Stimulated activated CD8-positive, alpha-beta memory T cell treated with anti-CD3 and anti-CD28 coated beads, Interleukin-15, amount 100 ng/mL, for 4 hours (primary cell): Measurements from ENCODE around the gene ATF6.

Experiments
- DNase-seq, 2 donors: peaks; one replicate each; pipeline ENCODE4 v3.0.0-alpha.2; 2020; ENCODE audit warnings: low read depth in 2 of 2

Gene ATF6

DNA sequence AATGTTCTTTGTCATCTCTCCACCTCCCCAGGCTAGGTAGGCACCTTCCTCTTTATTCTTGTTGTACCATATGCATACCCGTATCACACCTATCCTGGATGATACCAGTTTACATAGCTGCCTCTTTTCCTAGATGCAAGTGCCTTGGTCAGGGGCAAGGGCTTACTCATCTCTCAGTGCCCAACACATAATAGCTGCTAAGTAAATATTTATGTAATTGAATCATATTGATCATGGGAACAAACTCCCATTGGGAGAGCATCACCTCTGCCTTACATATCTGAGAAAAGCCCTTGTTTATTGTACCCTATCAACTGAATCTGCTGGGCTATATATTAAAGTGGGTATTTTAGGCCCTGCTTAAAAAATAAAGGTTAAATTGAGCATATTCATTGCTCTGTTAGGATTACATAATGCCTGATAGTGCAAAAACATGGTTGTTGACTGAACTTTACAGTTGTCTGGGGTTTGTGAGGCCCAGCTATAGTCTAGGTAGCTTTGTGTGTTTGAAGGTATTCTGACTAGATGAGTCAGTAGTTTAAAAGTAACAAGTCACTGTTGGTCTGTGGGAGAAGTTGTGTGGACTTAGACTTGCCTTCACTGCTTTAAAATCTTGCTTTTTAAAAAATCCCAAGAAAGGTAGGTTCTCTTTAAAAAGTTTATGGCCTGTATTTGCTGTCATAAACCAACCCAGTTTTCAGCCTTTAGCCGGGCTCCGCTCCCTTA is 174.9 kb downstream of the ATF6 start:
- DNase-seq, result no peak

DNA sequence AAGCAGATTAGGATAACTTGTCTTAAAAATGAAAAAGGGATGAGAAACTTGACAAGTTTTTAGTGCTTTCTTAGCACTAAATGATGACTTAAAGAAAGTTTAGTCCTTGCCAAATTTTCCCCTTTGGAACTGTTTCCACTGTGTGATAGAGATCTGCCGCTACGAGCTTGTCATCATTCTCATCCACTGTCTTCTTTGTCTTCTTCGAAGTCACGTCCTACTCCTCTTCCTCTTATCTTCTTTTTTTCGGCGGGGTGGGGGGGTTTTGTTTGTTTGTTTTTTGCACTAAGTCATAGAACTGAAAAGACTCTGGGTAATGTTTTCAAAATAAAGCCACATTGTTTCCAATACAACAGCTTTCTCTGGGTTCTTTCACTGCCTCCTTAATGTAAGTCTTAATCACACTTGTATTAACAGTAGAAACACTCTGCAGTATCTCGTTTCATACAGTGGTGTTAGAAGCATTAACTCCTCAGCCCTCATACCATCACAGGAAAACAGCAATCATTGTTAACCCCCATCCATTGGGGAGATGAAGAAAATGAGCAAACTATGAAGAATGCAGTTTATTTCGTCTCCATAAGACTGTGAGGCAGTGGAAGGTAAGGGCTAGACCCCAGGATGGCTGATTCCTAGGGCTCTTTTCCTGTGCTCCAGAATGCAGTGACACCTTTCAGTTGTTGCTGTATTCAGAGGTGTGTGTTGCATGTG is 175.8 kb downstream of the ATF6 start:
- DNase-seq, result no peak

DNA sequence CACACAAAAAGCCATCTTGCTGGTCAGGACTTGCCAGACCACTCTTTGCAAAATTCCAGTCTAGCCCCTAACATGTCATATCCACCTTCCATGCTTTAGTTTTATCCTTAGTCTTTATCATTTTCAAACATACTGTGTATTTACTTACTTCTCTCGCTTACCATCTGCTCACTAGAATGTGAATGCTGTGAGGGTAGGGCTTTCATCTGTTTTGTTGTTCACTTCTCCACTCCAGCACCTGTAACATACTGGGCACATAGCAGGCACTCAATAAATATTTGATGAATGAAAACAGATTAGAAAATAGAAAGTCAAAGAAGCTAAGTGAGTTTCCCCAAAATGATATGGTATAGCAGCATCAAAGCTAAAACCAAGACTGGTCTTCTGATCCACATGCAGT is 177.6 kb downstream of the ATF6 start:
- no peak for DNase-seq

DNA sequence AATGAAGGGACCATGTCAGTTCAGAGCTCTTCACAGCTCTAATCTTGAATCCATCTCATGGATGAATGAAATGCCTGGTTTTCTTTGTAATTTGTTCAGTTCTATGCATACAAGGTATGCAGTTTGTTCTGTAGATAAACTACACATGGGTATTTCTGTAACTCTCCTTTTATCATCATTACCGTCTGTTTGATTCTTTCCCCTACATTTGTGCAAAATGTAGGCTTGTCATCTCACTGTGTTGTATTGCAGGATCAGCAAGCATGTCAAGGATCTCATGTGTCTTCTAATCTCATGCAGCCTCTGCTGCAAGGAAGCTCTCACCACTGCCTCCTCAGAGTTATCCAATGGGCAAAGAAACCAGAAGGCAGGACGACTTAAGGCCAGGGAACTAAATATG is 178.3 kb downstream of the ATF6 start:
- DNase-seq, result no peak

DNA sequence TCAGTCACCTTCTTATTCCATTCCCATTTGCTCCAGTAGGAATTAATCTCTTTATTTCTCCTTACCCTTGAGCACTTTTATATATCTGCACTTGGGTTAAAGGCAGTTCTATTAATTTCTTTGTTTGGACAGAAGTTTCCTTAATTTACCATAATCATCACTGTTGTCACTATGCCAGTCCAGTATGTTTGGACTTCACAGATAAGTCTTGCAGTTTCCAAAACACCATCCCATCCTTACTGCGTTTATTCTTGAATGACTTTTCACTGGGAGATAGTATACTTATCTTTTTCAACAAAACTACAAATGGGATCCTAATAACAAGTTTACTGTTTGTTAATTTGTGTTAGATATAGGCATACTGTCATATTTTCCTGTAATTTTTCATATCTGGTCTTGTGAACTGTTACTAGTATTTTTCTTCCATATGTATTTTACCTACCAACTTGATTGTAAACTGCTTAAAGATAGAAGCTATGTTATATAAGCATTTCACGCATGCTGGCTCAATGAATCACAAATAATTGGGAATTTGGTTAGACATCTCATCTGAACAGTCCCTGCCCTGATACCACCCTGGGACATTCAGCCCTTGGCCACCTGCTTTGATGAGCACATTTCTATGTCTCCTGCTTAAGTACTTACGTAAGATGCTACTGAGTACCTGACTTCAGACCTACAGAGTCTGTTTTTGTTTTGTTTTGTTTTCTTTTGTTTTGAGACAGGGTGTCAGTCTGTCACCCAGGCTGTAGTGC is 179.4 kb downstream of the ATF6 start:
- DNase-seq, result no peak

DNA sequence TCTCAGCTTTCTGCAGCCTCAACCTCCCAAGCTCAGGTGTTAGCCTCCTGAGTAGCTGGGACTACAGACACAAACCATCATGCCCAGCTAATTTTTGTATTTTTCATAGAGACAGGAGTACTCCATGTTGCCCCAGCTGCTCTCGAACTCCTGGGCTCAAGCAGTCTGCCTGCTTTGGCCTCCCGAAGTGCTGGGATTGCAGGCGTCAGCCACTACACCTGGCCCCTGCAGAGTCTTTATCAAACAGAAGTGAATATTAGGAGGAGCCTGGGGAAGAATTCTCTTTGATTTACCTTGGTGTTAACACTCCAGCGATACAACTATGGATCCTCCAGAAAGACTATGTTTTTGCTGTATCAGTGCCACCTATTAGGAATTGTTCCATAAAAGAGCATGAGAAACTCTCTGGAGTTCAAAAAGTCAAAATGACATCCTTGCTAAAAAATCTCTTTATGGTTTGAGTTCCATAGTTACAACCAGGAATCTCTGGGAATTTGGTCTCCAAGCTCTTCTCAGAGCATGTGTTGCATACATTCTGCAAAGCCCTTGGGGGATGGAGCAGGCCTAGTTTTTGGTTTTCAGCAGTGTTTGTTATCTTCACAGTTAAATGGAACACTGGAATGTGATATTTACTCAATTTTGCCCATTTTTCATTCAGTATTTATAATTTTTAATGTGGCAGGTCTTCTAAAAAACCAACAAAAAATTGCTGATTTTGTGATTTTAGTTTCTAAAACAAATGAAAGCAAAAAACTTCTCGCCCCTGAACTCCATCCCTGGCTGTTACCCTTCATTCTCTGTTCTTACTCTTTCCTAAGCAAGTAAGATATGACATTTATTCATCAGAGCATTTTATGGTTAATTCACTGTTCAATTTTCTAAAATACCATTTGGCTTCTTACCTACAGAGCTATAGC is 180.2 kb downstream of the ATF6 start:
- no peak for DNase-seq

DNA sequence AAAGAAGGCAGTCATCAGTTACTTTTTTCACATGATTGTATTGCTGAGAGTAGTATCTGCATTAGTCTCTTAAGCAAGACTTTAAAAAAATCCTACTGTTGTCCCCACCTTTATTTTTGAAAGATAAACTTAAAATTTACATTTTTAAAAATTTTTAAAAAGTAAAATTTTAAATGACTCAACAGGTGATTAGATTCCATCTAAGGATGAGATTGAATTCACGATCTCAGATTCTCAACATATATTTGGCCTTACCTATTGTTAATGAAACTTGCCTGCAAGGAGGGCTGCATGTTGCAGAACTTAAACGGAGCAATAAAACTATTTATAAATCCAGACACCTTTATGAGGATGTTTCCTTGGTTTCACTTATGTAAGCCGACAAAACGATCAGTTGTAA is 182.3 kb downstream of the ATF6 start:
- DNase-seq, result no peak

DNA sequence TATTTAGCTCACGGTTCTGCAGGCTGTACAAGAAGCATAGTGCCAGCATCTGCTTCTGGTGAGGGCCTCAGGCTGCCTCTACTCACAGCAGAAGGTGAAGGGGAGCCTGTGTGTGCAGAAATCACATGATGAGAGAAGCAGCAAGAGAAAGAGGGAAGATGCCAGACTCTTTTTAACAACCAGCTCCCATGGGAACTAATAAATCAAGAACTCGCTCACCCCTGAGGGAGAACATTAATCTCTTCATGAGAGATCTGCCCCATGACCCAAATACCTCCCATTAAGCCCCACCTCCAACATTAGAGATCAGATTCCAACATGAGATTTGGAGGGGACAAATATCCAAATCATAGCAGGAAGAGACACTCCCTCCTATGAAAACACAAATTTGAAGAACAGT is 183.4 kb downstream of the ATF6 start:
- no peak for DNase-seq

DNA sequence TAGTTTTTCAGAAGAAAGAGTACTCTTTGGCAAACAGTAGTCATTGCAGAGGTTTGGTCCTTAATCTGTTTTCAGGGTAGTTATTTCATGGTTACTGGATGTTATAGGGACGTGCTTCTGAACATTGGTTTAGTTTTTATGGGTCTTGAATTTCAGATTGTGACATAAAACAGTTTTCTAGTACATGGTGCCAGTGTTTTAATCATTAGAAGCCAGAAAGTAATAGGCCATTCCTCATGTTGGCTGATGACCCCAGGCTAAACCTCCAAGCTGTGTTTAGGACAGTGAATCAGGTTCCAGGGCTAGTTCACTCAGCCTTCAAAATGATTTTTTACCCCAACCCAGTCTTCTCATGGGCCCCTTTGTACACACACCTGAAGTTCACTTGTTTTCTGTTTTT is 184.3 kb downstream of the ATF6 start:
- DNase-seq, result no peak

DNA sequence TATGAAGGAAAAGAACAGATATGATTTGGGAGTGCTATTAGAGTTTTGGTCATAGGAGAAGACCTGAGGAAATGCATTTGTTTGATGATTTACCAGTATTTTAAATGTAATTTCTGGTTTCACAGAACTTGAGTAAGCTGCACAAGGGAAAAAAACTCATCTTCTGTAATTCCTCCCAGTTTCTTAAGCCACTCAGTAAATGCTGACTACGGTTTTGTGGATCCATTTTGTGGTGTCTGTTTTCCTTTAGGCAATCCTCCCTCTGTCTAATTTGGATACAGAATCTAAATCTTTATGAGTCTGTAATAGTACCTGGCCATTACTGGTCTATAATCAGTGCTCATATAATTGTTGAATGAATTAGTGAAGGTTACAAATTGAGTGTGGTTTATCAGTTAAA is 185.5 kb downstream of the ATF6 start:
- DNase-seq, result no peak

DNA sequence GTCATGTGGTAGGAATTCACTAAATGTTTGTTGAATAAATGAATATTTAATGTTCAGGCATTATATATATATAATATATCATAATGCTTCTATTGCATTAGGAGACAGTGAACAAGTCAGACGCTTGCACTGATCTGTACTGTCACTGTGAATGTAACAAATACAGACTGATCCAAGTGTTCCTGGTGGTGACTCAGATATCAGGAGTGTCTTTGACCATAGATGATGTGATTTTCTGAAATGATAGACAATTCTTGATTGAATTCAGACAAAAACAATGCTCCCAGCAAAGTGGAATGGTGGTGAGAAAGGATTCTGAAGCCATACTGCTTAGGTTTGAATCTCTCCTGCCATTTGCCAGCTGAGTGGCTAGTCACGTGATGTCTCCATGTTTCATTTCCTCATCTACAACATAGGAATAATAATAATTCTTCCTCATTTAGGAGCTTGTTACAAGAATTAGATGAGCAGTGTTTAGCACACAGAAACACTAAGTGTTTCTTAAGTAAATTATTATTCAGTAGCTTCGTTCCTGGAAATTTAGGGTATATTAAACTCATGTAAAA is 186.6 kb downstream of the ATF6 start:
- DNase-seq, result no peak

DNA sequence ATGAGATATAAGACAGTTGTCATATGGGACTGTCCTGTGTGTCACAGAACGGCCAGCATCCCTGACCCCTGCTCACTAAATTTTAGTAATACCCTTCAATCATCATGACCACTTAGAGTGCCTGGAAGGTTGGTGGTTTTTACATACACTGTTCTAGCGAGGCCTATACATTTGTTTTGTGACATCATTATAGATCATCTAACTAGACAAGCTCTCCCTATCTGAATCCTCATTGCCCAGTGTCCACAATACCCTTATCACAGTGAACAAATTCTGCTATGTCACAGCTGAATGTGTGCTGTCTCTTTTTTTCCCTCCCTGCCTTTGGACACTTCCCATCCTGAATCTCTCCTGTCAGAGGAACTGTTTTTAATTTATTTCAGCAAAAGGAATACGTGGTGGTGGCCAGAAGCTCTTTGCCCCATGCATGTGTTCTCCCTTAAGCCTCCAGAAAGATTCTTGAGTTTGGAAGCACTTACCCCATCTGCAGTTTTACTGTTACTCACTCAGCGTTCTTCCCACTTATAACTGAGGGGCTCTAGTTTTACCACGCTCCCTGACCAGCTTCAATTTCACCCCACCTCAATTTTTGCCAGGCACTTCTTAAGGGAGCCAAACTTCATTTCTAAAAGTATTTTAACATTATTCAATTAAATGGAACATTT is 187.3 kb downstream of the ATF6 start:
- no peak for DNase-seq

DNA sequence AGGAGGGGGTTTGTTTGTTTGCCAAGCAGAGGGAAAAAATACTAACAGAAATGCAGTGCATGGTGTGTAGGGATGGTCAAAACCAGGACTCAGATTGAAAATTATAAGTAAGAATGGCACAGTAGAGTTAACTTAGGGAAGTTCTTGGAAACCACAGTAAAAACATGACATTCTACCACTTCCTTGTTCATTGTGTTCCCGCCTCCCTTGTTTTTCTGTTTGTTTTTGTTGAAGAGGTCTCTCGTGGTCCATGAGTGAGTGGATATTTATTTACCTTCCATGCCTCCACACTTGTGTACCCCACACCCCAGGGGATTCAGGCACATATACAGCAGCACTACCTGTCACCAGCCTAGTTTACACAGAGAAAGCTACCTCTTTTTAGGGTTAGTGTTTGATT is 187.9 kb downstream of the ATF6 start:
- DNase-seq, result no peak

DNA sequence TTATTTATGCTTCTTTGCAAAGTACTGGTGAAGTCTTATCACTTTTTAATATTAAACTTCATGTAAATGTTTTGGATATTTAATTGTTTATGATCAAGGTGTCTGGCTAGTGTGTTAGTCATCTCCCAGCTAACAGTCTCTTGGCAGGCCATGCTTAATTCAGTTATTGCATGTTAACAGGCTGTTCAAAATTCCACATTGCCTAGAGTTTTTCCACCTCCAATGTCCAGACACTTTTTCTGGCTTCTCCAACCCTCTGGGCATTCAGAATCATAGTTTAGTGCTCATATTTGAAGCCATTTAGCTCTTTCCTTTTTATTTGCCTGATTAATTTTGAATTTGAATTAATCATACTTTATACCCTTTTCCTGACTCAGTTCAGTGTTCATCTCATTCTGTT is 188.3 kb downstream of the ATF6 start:
- DNase-seq, result no peak

DNA sequence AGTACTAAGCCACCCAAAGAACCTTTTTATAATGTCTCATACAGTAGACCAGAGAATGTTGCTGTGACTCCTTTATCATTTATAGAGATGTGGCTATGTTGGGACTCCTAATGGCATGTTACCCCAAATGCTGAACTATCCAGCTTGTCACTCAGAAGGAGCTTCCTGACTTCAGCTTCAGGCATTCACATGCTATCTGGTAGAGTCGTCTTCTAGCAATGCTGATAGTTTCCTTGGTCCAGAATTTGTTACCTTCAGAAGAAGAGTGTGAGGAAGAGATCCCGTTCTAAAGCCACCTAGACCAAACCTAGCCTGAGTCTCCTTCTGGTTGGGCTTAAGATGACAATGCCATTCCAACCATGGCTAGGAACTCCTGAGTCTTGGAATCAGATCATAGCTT is 189.5 kb downstream of the ATF6 start:
- no peak for DNase-seq

DNA sequence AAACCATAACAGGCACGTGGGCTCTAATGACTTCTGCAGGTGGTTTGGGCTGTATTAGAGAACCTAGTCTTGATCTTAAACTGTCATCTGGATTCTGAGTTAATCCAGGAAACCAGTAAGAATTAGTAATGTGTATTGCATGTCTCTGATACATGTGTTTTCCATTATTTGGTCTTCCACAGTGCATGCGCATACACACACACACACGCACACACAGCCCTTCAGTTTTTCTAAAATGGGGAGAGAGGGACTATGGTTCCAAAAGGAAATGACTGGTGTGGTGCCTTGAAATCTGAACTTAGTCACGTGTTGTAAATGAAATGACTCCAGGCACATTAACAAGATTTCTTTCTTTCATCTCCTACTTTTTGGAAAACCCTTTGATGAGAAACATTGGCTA is 190.0 kb downstream of the ATF6 start:
- no peak for DNase-seq

DNA sequence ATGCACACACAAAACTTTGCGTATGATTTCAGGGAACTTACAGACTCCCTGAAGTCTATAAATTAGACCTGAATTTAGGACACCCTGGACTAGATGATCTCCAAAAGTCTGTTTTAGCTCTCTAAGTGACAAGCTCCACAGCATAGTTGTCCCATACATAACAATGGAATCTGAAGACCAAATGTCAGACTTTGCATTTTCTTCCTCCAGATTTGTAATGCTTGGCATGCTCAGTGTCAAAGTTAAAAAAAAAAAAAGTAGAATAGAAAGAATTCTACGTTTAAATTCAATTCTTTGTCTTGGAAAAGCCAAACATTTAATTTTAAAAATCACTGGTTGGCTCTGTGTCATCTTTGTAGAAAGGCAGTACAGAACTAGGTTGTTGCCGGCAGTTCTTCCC is 190.8 kb downstream of the ATF6 start:
- no peak for DNase-seq

DNA sequence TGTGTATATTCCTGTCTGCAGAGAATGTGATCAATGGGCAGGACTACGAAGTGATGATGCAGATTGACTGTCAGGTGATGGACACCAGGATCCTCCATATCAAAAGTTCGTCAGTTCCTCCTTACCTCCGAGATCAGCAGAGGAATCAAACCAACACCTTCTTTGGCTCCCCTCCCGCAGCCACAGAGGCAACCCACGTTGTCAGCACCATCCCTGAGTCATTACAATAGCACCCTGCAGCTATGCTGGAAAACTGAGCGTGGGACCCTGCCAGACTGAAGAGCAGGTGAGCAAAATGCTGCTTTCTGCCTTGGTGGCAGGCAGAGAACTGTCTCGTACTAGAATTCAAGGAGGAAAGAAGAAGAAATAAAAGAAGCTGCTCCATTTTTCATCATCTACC is 192.3 kb downstream of the ATF6 start:
- no peak for DNase-seq

DNA sequence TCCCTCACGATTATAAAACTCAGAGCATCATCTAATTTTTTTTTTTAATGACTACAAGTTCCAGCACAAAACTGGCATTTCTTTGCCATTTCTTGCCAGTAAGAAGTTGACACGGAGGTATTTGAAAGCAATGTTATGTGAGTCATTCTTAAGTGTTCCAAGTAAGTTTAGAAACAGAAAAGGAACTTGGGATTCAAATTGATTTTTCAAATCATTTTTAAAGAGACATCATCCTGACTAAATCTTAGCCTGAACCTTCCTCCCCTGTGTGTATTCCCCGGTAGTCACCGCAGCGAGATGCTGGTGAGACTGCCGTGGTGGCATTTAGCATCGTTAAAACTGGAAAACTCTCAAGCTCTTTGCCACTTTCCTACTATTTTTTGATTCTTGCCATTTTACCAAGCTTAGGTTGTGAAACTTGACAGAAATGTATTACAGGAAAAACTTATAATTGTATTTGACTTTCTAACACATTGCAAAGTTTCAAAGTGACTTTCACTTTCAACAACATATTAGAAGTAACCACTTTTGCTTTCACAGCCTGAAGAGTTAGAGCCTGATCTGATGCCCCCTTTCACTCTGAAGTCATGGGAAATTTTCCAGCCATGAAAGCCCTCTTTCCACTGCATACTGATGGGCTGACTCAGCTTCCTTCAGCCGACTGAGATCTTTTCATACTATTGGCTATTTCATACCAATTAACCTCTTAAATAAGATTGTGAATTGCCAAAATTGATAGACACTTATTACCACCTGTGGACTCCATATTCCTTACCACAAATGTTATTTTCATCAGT is 196.2 kb downstream of the ATF6 start:
- peak in 1 of 2 donors; percentile 33 for DNase-seq

DNA sequence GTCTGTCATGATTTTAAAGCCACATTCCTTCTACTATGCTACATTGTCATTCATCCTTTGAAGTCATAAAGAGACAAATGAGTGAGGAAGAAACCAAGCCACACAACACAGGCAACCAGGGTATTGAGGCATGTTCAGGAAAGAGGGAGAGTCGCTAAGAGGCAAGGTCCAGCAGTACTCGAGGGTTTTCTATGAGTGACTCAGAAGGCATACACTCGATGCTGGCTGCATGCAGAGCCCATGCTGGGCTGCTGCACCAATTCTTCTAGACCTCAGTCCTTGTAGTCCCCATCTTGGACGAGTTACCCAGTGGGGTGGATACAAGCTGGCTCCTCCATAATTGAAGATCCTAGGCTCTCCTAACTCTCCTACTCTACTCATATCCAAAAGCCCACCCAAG is 199.9 kb downstream of the ATF6 start:
- no peak for DNase-seq
